Testis (tissue), 3 donors: ENCODE measurements around the gene CAPZB. TPM values are rescaled to one million over a fixed set of nuclear protein-coding genes. Genes with fewer than 3 reads are reported as not detected.

Experiments used
- DNase-seq: peaks from one replicate; pipeline ENCODE4 v3.0.0-alpha.2; 2019
- H3K27ac ChIP-seq, 2 donors: fragments of 200-600 bp; sonication (generic); one replicate each; pipeline ENCODE4 v1.5.1; 2019
- H3K27me3 ChIP-seq: fragments of 200-600 bp; sonication (generic); one replicate; pipeline ENCODE4 v1.5.1; 2019
- H3K36me3 ChIP-seq: fragments of 200-600 bp; sonication (generic); one replicate; pipeline ENCODE4 v1.5.1; 2017; ENCODE audit warnings: low read depth; ENCODE audit errors: missing control alignments
- H3K4me1 ChIP-seq: fragments of 200-600 bp; sonication (generic); one replicate; pipeline ENCODE4 v1.5.1; 2019
- H3K4me3 ChIP-seq, 2 donors: fragments of 200-600 bp; sonication (generic); one replicate each; pipeline ENCODE4 v1.5.1; 2017 to 2019
- H3K9me3 ChIP-seq: fragments of 200-600 bp; sonication (generic); one replicate; pipeline ENCODE4 v1.5.1; 2017
- CTCF ChIP-seq, 3 experiments: fragments of 450-650 bp in 2 of 3; fragments of 200-600 bp in 1 of 3; sonication (generic) in 1 of 3; IDR thresholded peaks; one replicate each; pipeline ENCODE4 v1.5.1; 2016 to 2019; ENCODE audit warnings: antibody characterized with exemption in 3 of 3, mild to moderate bottlenecking in 2 of 3, moderate library complexity in 1 of 3
- POLR2A ChIP-seq: fragments of 450-650 bp; IDR thresholded peaks from one replicate; pipeline ENCODE4 v1.6.1; 2017; ENCODE audit warnings: antibody characterized with exemption, mild to moderate bottlenecking, moderate library complexity
- WGBS, 2 donors: methylation state at CpG; one replicate each; pipeline ENCODE4 v1.1.5; 2018; 5-methylcytosine and 5-hydroxymethylcytosine counted together
- intact Hi-C: fragments of 100-400 bp; cut with DNase I; formaldehyde crosslinking; loops from one replicate; pipeline ENCODE4 v1.15.1; 2023; ENCODE audit warnings: low total_unique reads
- polyA plus RNA-seq: library from polyadenylated mRNA; stranded (reverse); fragments of 350-450 nt; fragmentation: Illumina TruSeq; extraction: RNeasy Lipid Tissue Mini Kit (QIAGEN cat#74804); gene quantifications from one replicate; pipeline ENCODE4 v1.2.3, GENCODE V29; 2014; ENCODE audit warnings: low read depth, low replicate concordance; ENCODE audit not compliant: insufficient read depth
- total RNA-seq, 2 donors: library from RNA; depleted of rRNA; stranded (reverse); fragments of >200 nt; gene quantifications; one replicate each; pipeline ENCODE4 v1.2.3, GENCODE V29; 2016

CAPZB gene
- total and polyA plus RNA-seq, 3 donors from 2014 or later: 147 to 502 (median 207) TPM

GRCh38 chr1:19393046-19393445 lies 92.3 kb downstream of the CAPZB start:
- peaks cover 35% of the 10 kb centered on the region for H3K4me1 ChIP-seq

GRCh38 chr1:19392221-19392620 lies 93.1 kb downstream of the CAPZB start:
- H3K27me3 ChIP-seq: no peaks in the 10 kb centered on the region
- peak overlapping the region; percentile 49 to 59 for H3K27ac ChIP-seq
- TF ChIP-seq CTCF (IDR thresholded peaks at IDR 0.05) (no peak), POLR2A (no peak)
- H3K4me1 ChIP-seq: peaks cover 35% of the 10 kb centered on the region
- 86 to 90% methylated on average over 9 of the region's 9 CpGs for WGBS, 2 donors
- no peak for DNase-seq
- intact Hi-C loops: loop anchor here (10.0 kb wide), 1 partner anchor 93 kb away; the partner anchor contains the start of gene CAPZB
- H3K9me3 ChIP-seq: no peaks in the 10 kb centered on the region
- no peak overlapping the region for H3K4me3 ChIP-seq
- no peaks in the 10 kb centered on the region for H3K36me3 ChIP-seq

More at GRCh38 chr1:19393046-19393445, 92.3 kb downstream of the CAPZB start:
- Histone ChIP-seq H3K9me3 (no peaks in the 10 kb centered on the region), H3K27me3 (no peaks in the 10 kb centered on the region), H3K4me3 (no peak overlapping the region), H3K27ac (no peak overlapping the region), H3K36me3 (no peaks in the 10 kb centered on the region)
- DNase-seq: no peak
- intact Hi-C loops: loop anchor here (10.0 kb wide), 1 partner anchor 92 kb away; the partner anchor contains the start of gene CAPZB
- TF ChIP-seq POLR2A: no peak
- TF ChIP-seq CTCF (IDR thresholded peaks at IDR 0.05): no peak
- 83 to 91% methylated on average over 13 to 14 of the region's 14 CpGs for WGBS, 2 donors

- peak overlapping the region; percentile 49 to 59 for H3K27ac ChIP-seq
- WGBS, 2 donors: 36 to 45% methylated on average over 10 of the region's 10 CpGs
- no peaks in the 10 kb centered on the region for H3K9me3 ChIP-seq
- no peak overlapping the region for H3K4me3 ChIP-seq
- TF ChIP-seq POLR2A (no peak), CTCF (IDR thresholded peaks at IDR 0.05) (no peak)
- intact Hi-C loops: loop anchor here (10.0 kb wide), 1 partner anchor 93 kb away; the partner anchor contains the start of gene CAPZB
- no peaks in the 10 kb centered on the region for H3K36me3 ChIP-seq
- no peak for DNase-seq
- no peaks in the 10 kb centered on the region for H3K27me3 ChIP-seq
- H3K4me1 ChIP-seq: peaks cover 35% of the 10 kb centered on the region
Measured at GRCh38 chr1:19391596-19391981, 93.8 kb downstream of the CAPZB start.

- H3K27ac ChIP-seq: peak overlapping the region; percentile 49 to 59
- no peak overlapping the region for H3K4me3 ChIP-seq
- intact Hi-C loops: loop anchor here (10.0 kb wide), 1 partner anchor 94 kb away; the partner anchor contains the start of gene CAPZB
- no peaks in the 10 kb centered on the region for H3K27me3 ChIP-seq
- 38 to 47% methylated on average over 16 to 17 of the region's 17 CpGs for WGBS, 2 donors
- peak; percentile 67 for DNase-seq
- H3K4me1 ChIP-seq: peaks cover 40% of the 10 kb centered on the region
- H3K36me3 ChIP-seq: no peaks in the 10 kb centered on the region
- TF ChIP-seq POLR2A (no peak), CTCF (IDR thresholded peaks at IDR 0.05) (peak; percentile 78 to 84 (median 79))
- H3K9me3 ChIP-seq: no peaks in the 10 kb centered on the region
Measured at GRCh38 chr1:19390901-19391595, 94.3 kb downstream of the CAPZB start.
